Fibroblast of skin of abdomen (primary cell): ENCODE results near the gene NXPE2.

Experiments used
- DNase-seq: peaks from one replicate; pipeline ENCODE4 v3.0.0-alpha.2; 2013

The NXPE2 gene

GRCh38 chr11:114745150-114745671 is 66.9 kb downstream of the NXPE2 start:
- DNase-seq = no peak

GRCh38 chr11:114746013-114746412 is 67.7 kb downstream of the NXPE2 start:
- no peak for DNase-seq
